Activated T-cell treated with anti-CD3 and anti-CD28 coated beads for 48 hours (primary cell): Measurements from ENCODE around the gene OR10H3.
"Not testable (repeated sequence)": the region's sequence is repeated elsewhere in the genome, so short reads cannot be mapped to it uniquely, and the experiment has no call there.

Source experiments
- DNase-seq: peaks from one replicate; pipeline ENCODE4 v3.0.0-alpha.2; 2020; ENCODE audit warnings: low read depth

The OR10H3 gene

DNA sequence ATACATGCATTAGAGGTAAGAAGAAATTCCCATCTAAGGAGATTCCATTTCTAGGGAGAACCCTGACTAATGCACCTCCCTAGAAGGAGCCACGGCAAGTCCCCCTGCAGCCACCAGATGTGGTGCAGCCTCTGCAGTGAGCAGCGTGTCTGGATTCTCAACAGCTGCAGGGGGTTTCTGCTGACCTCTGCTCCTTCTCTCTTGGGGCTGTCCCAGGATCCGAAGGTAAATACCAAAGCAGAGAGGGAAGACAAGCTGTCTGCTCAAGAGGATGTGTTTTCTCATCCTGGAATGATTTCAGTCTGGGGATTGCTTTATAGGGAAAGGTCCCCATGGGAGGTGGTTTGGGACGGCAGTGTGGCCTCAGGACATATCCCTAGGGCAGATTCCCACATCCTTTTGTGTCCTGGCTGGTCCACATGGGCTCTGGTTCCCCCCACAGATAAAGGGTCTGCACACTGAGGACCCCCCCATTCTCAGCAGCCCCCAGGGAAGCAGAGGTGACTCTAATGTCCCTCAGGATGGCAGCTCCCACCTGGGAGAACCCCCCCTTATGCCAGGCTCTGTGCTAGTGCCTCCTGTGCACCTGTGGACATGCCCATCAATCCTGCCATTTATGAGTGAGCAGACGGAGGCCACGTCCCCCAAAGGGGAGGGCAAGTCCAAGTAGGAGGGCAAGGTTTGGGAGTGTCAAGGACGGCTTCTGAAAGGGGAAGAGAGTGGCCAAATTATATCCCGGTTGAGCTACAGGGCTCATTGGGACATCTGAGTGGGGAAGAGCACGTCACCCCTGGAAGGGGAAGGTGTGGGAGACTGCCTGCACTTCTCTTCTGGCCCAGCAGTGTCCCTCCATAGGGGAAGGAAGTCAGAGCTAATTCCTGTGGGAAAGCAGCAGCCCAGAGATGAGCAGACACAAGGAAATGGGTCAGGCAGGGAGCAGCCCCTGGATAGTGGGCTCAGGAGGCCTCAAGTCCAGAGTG is 39.5 kb downstream of the OR10H3 start:
- no peak for DNase-seq

DNA sequence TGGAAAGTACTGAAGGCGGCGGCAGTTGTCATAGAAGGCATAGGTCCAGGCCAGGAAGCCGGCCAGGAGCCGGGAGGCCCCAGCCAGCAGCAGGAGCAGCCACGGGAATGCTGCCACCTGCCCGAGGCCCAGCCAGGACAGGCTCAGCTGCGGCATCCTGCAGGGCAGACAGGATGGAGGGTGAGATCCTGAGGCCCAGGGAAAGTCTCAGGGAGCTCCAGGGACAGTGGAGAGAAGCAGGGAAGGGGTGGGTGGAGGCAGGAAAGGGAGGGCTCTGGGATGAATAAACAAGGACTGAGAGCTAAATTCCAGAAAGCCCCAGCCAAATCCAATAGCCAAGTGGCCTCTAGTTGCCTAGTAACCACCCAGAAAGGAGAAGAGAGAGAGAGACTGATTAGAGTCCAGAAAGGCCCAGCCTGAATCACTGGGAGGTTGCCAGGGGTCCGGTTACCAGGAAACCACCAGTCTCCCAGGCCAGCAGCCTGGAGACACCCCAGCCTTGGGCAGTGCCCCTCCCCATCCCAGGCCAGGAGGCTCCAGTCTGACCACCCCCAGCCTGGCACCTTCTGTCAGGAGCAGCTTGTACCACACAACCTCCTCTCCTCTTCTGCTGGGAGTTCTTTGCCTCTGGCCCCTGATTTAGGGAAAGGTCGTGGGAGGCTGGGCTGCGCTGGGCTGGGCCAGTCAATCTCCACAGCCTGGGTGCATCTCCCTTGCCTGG is 42.1 kb downstream of the OR10H3 start:
- no peak for DNase-seq

DNA sequence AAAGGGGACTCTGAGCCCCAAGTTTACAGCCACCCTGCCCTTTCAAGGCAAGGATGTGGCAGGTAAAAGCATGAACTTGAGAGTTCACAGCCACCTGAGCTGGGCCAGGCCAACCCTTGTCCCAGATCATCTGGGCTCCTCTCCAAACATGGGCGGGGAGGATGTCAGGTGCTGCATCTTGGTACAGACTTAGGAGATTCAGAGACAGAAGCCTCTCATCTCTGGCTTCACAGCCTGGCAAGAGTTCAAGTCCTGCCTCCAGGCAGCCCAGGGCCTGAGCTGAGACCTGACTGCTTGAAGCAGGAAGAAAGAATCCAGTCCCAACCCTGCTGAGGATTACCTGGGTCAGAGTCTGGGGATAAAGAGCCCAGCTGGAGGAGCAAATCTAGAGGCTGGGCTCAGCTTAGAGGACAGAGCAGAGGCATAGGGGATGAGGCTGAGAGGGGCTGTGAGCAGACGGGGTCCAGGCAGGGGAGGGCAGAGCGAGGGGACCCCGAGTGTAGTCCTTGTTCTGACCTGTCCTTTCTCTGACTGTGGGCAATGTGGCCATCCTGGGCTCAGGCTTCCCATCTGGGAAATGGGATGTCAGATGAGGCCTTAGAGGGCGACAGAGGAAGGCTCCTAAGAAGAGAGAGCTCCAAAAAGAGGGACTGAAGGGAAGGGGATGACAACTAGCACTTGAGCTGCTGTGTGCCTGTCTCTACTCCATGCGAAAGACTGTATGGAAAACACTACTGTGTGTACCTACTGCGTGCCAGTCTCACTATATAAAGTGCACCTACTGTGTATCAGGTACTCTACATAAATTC is 43.0 kb downstream of the OR10H3 start:
- no peak for DNase-seq

GRCh38 chr19:15781661-15782060 is 43.9 kb downstream of the OR10H3 start:
- DNase-seq = no peak

DNA sequence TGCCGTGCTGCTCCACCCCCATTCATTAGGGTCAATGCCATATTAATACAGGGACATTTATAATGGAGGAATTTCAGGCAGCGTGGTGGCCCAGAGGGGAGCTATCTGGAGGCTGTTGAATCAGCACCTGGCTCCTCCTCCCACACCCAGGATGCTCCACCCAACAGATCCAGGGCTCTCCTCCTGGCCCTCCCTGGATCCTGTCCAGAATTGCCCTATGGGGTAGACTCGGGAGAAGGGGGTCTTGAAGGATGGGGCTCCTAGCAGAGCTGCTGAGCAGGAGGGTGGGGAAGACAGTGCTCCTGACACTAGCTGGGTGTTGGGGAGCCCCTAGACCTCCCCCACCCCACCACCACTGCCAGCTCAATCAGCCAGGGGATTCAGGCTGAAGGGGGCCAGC is 44.4 kb downstream of the OR10H3 start:
- no peak for DNase-seq

GRCh38 chr19:15782896-15783295 is 45.1 kb downstream of the OR10H3 start:
- DNase-seq = not testable (repeated sequence)

- no peak for DNase-seq
These were observed 49.9 kb downstream of the OR10H3 start, which contains the start of gene OR10H5 for GRCh38 chr19:15787611-15788155. OR10H5 (plus strand) TSS chr19:15787661; CDS start chr19:15794049, 6,388 bp downstream.

DNA sequence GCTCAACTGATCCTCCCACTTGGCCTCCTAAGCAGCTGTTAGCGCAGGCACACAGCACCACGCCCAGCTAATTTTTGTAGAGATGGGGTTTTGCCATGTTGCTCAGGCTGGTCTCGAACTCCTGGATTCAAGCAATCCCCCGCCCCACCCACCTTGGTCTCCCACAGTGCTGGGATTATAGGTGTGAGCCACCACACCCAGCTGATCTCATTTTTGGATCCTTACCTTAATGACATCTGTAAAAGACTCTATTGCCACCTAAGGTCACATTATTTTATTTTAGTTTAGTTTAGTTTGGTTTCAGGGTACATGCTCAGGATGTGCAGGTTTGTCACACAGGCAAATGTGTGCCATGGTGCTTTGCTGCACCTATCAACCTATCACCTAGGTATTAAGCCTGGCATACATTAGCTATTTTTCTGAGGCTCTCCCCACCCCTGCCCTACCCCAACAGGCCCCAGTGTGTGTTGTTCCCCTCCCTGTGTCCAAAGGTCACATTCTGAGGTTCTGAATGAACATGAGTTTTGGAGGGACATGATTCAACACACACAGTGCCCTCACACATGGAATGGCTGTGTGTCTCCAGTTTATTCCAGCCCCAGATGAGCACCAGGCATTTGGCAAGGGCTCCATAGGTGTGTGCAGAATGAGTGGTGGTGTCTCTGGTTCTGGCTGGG is 50.9 kb downstream of the OR10H3 start:
- no peak for DNase-seq

DNA sequence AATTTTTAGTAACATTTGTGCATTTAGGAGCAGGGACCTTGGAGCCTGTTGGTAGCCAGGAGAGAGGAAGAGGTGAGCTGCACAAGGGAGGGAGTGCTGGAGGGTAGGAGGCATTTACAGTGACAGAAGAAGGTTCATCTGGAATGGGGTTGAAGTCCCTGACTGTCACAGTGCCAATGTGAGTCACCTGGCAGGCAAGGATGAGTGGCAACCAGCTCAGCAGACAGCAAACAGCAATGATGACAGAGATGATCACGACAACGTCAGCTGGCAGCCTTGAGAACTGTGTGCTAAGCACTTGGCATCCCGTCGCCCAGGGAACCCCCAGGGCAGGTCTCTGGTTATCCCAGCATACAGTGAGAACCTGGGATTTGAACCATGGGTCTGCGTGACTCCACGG is 52.3 kb downstream of the OR10H3 start:
- DNase-seq = no peak
